HEK293 (cell line): Measurements from ENCODE around the gene MYMK.

Source experiments
- KLF16 ChIP-seq: fragments of 450-650 bp; formaldehyde crosslinking; IDR thresholded peaks from 2 replicates; pipeline ENCODE4 v1.5.1; 2017; ENCODE audit warnings: missing biosample characterization, missing genetic modification characterization
- SP2 ChIP-seq: fragments of 450-650 bp; formaldehyde crosslinking; IDR thresholded peaks from 2 replicates; pipeline ENCODE4 v1.5.1; 2016; ENCODE audit warnings: missing biosample characterization, missing genetic modification characterization
- TCF7L2 ChIP-seq: IDR thresholded peaks from 2 replicates; pipeline ENCODE4 v1.6.1; 2011; ENCODE audit warnings: low read depth, mild to moderate bottlenecking, inconsistent platforms, low read length, moderate library complexity, borderline replicate concordance
- ZBTB21 ChIP-seq: fragments of 450-650 bp; formaldehyde crosslinking; IDR thresholded peaks from 2 replicates; pipeline ENCODE4 v1.5.1; 2017; ENCODE audit warnings: missing biosample characterization, missing genetic modification characterization
- ZFP41 ChIP-seq: fragments of 450-650 bp; formaldehyde crosslinking; IDR thresholded peaks from 2 replicates; pipeline ENCODE4 v1.5.1; 2016; ENCODE audit warnings: missing biosample characterization, missing genetic modification characterization, borderline replicate concordance
- ZNF121 ChIP-seq: fragments of 450-650 bp; formaldehyde crosslinking; IDR thresholded peaks from 2 replicates; pipeline ENCODE4 v1.5.1; 2016; ENCODE audit warnings: missing biosample characterization, missing genetic modification characterization
- ZNF274 ChIP-seq, 2 experiments: fragments of 200-500 bp in 1 of 2; fragments of 450-650 bp in 1 of 2; sonication (Bioruptor generic) in 1 of 2; formaldehyde crosslinking in 1 of 2; IDR thresholded peaks; 2 replicates each; pipeline versions ENCODE4 v1.5.1 to v1.6.1; 2014 to 2016; ENCODE audit warnings: borderline replicate concordance in 1 of 2, inconsistent platforms in 1 of 2, low read length in 1 of 2, missing biosample characterization in 1 of 2, missing genetic modification characterization in 1 of 2
- ZNF501 ChIP-seq: fragments of 450-650 bp; formaldehyde crosslinking; IDR thresholded peaks from 2 replicates; pipeline ENCODE4 v1.5.1; 2016; ENCODE audit warnings: missing biosample characterization, missing genetic modification characterization
- ZNF707 ChIP-seq: fragments of 450-650 bp; formaldehyde crosslinking; IDR thresholded peaks from 2 replicates; pipeline ENCODE4 v1.5.1; 2016; ENCODE audit warnings: missing biosample characterization, missing genetic modification characterization
- ZNF768 ChIP-seq: fragments of 450-650 bp; formaldehyde crosslinking; IDR thresholded peaks from 2 replicates; pipeline ENCODE4 v1.5.1; 2018; ENCODE audit warnings: missing biosample characterization, mild to moderate bottlenecking, missing genetic modification characterization
- ZSCAN30 ChIP-seq: fragments of 450-650 bp; IDR thresholded peaks from 2 replicates; pipeline ENCODE4 v1.5.1; 2018; ENCODE audit warnings: missing biosample characterization, mild to moderate bottlenecking, missing genetic modification characterization, moderate library complexity
- TF ChIP-seq, protein P1 (sequence below): fragments of 450-650 bp; formaldehyde crosslinking; IDR thresholded peaks from 2 replicates; pipeline ENCODE4 v1.5.1; 2016; ENCODE audit warnings: missing biosample characterization, missing genetic modification characterization
- TF ChIP-seq, protein P2 (sequence below): fragments of 450-650 bp; formaldehyde crosslinking; IDR thresholded peaks from 2 replicates; pipeline ENCODE4 v1.5.1; 2016; ENCODE audit warnings: missing biosample characterization, missing genetic modification characterization

DNA sequence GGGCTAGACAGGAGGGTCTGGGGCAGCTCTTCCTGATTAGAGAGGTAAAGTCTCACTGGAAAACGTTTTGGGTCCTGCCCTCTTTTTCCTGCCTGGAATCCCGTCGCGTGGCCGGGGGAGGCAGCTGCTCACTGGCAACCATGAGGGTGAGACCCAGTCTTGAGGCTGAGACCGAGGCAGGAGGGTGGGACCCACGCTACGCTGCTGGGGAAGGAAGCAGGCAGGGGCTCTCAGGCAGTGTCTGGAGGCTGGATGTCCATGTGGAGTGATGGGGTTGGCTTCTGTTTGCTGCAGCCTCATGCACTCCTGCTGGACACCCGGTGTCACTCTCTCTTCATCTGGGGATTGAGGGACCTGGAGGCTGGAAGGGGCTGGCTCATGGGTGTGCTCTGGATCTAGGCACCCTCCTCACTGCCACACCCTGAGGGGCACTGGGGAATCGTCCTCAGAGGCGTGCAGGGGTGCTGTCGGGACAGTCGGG is 34.5 kb downstream of the MYMK start:
- TF ChIP-seq, protein P1, sequence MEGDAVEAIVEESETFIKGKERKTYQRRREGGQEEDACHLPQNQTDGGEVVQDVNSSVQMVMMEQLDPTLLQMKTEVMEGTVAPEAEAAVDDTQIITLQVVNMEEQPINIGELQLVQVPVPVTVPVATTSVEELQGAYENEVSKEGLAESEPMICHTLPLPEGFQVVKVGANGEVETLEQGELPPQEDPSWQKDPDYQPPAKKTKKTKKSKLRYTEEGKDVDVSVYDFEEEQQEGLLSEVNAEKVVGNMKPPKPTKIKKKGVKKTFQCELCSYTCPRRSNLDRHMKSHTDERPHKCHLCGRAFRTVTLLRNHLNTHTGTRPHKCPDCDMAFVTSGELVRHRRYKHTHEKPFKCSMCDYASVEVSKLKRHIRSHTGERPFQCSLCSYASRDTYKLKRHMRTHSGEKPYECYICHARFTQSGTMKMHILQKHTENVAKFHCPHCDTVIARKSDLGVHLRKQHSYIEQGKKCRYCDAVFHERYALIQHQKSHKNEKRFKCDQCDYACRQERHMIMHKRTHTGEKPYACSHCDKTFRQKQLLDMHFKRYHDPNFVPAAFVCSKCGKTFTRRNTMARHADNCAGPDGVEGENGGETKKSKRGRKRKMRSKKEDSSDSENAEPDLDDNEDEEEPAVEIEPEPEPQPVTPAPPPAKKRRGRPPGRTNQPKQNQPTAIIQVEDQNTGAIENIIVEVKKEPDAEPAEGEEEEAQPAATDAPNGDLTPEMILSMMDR (tag by site-specific recombination) = no peak
- TF ChIP-seq SP2 (tag by site-specific recombination) (no peak), ZNF501 (tag by site-specific recombination) (no peak), TCF7L2 (no peak), ZNF707 (no peak), ZNF274 (IDR thresholded peaks at IDR 0.05; ENCODE audit: low read length) (no peak), ZNF274 (tag by site-specific recombination; IDR thresholded peaks at IDR 0.05; ENCODE audit: borderline replicate concordance) (no peak), ZNF768 (no peak), ZBTB21 (no peak), ZSCAN30 (tag by site-specific recombination) (no peak), ZFP41 (tag by site-specific recombination) (no peak), ZNF121 (no peak), KLF16 (no peak)
- TF ChIP-seq, protein P2, sequence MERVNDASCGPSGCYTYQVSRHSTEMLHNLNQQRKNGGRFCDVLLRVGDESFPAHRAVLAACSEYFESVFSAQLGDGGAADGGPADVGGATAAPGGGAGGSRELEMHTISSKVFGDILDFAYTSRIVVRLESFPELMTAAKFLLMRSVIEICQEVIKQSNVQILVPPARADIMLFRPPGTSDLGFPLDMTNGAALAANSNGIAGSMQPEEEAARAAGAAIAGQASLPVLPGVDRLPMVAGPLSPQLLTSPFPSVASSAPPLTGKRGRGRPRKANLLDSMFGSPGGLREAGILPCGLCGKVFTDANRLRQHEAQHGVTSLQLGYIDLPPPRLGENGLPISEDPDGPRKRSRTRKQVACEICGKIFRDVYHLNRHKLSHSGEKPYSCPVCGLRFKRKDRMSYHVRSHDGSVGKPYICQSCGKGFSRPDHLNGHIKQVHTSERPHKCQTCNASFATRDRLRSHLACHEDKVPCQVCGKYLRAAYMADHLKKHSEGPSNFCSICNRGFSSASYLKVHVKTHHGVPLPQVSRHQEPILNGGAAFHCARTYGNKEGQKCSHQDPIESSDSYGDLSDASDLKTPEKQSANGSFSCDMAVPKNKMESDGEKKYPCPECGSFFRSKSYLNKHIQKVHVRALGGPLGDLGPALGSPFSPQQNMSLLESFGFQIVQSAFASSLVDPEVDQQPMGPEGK = no peak
